DMS53 treated with DMSO at 0.1 percent for 48 hours (cell line): ENCODE results near the gene IQCM.

Source experiments
- DNase-seq: peaks from one replicate; lab custom pipeline; 2025; ENCODE audit not compliant: unreplicated experiment; lab: John Stamatoyannopoulos, UW

The IQCM gene

GRCh38 chr4:149328161-149328560, 487.5 kb downstream of the IQCM start:
- DNase-seq, result no peak

GRCh38 chr4:149322203-149322602, 493.4 kb downstream of the IQCM start:
- DNase-seq, result no peak

GRCh38 chr4:149321438-149321837, 494.2 kb downstream of the IQCM start:
- DNase-seq, result no peak

GRCh38 chr4:149311076-149311475, 504.6 kb downstream of the IQCM start:
- no peak for DNase-seq

- DNase-seq, result no peak
Measured at GRCh38 chr4:149306537-149306936, 509.1 kb downstream of the IQCM start.
